GM21423 (cell line): ENCODE data around the gene BRICD5.

Source experiments
- ATAC-seq: cut with Tn5 transposase; IDR thresholded peaks from one replicate; pipeline ENCODE4 v1.9.1; 2021; ENCODE audit warnings: mild to moderate bottlenecking, moderate library complexity; ENCODE audit not compliant: unreplicated experiment

Gene BRICD5

DNA sequence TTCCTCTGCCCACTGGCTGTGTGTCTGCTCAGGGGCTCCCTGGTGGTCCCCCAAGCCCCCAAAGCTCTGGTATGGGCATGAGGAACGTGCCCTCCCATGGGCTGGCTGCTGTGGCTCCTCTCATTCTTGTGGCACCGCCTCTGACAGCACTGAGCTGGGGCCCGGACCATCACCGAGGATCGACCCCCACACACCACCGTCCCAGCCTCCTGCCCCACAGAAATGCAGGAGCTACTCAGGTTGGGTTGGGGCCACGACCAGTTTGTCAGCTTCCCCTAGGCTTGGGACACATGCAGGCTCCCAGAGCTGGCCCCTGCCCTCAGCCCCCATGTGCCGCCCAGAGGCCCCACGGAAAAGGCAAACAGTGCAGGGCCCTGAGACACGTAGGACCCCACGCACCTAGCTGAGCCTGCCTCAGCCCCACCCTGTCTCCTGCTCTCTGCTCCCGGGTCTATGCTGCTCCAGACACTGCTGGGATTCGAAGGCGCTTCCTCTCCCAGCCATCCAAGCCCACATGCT lies 11.0 kb downstream of the BRICD5 start:
- no peak for ATAC-seq

DNA sequence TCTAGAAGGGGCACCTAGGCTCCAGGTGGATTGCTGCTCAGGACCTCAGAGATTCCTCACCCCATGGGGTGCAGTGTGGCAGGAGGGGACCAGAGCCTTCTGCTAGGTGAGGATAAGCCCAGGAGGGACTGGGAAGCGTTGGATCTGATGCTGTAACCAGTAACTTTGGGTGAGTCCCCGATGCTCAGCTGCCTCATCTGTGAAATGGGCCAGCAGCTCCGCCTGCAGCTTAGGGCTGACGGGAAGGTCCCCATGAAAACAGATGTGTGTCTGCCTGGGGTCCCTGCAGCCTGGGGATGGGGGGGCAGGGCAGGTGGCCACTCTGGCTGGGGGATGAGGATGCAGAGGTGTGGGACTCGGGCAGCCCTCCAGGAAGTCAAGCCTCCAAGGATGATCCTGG lies 11.6 kb downstream of the BRICD5 start:
- ATAC-seq = no peak

DNA sequence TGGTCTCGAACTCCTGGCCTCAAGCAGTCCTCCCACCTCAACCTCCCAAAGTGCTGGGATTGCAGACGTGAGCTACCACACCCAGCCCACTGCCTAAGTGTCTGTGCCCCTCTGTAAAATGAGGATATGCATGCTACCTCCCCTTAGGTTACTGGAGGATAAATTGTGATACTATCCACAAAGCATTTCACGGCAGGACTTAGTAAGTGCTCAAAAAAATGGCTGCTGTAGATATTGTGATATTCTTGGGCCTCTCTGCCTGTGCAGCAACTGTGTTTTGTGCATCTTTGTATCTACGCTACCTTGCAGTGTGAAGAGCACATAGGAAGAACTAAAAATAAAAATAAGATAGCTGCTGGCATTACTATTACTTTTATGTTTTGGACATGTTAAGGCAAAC lies 12.4 kb downstream of the BRICD5 start:
- no peak for ATAC-seq

DNA sequence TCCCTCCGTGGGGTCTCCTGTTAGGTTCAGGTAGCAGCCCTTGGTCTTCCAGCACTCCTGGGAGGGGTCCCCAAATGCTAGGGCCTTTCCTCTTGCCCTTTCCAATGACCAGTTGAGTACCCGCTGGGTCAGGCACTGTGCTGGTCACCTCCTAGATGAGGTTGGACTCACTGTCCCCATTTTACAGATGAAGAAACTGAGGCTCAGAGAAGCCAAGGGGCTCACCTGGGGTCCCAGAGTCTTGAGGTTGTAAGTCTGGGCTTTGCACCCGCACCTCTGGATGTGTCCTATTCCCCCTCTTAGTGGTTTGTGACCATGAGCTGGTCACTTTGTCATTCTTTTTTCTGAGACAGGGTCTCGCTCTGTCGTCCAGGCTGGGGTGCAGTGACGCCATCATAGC lies 12.9 kb downstream of the BRICD5 start:
- no peak for ATAC-seq

DNA sequence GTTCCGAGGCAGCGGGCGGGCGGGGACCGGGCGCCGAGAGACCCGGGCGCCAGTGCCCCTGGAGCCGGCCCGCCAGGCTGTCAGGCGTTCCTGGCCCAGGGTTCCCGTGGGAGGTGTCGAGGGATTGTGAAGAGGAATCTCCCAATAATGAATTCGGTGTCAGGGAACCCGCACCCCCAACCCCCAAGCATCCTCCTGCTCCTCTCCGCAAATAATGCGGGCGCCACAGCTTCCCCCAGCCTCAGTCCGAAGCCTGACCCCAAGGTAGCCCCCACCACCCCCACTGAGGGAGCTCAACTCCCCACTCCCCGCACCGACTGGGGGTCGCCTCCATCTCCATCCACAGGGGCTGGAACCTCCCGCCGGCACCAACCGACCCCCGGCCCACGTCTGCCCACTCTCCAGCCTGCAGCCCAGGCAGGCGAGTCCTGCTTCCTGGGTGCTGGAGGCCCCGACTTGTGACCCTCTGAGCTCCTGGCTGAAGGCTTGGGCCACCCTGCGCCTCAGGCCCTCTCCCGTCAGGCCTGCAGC lies 13.6 kb downstream of the BRICD5 start:
- no peak for ATAC-seq

DNA sequence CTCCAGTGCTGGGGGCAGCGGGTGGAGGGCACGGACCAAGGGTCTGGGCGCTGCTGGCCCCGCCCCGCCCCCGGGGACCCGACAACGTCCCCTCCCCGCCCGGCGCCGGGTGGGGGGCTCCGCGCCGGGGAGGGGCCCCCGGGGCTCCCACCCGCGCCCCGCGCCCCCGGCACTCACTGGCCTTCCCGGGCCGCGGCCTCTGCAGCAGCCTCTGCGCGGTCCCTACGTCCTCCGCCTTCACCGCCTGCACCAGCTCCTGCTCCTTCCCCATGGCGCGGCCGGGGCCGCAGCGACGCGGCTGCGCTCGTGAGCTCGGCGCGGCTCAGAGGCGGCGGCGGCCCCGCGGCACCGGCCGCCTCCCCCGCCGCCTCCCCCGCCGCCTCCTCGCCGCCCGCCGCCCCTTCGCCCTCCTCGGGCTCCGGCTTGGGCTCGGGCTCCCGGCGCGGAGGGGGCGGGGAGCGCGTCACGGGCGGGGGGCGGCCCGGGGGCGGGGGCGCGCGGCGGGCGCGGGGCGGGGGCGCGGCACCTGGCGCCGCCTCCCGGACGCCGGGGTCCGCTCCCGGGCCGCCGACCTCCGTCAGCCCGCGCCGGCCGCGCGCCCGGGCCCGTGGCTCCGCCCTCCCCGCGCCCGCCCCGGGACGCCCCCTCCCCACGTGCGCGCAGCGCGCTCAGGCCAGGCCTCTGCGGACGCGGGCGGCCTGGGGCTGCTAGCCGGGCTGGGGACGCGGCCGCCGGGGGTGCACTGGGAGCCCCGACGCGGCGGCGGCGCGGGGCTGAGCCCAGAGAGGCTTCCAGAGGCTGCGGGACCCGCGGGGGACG lies 14.3 kb downstream of the BRICD5 start, which contains the start of gene CASKIN1:
CASKIN1 (minus strand) TSS at position 444 of the 819 bp plus-strand sequence; CDS start at position 271, 173 bp downstream.
- ATAC-seq = no peak

DNA sequence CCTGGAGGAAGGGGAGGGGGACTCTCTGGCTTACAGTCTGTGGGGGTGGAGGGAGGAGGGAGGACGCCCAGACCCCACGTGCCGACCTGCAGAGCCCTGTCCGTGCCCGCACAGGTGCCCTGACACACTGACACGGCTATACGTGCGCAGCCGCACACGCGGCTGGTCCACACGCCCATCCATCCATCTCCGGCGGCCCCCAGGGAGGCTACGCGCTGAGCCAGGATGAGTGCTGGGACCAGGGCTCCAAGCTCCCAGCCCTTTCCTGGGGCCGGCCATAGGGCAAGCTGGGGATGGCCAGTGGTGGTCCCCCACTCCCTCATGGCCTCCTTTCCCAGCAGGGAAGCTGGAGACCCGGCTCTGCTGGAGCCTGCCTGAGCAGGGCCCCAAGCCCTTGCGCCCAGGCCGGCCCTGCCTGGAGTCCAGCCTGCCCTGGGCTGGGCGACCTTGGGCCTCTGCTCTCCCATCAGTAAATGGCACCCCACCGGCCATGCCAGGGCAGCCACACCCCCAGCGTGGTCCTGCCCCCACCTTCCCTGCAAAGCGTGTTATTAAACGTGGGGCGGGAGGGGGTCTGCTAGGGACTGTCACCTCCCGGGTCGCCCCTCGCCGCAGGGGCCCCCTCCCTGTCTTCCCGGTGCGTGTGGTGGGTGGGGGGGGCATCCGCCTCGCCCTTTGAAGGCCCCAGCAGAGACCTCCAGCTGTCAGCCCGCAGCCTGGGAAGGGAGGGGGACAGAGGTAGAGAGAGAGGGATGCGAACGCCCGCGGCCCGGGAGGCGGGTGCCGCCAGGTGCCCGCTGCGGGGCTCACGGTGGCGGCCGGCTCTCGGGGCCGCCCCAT lies 15.1 kb downstream of the BRICD5 start:
- no peak for ATAC-seq

DNA sequence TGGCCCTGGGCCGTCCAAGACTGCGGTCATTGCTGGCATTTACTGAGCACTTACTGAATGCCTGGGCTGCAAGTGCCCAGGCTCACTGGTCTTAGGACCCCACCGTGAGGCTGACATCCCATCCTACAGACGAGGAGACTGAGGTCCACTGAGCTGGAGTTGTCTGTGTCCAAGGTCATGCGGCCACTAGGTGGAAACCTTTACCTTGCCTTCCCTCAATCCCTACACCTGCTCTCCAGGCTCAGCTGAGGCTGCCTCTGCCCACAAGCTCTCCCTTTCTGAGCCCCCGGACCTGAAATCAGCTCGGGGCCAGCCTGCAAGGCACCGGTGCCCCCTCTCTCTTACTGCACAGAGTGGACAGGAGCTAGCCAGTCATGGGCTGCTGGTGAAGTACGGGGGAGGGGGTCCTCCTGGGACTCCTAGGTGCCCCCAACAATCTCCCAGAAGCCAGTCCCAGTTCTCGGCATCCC lies 15.8 kb downstream of the BRICD5 start:
- ATAC-seq = no peak

DNA sequence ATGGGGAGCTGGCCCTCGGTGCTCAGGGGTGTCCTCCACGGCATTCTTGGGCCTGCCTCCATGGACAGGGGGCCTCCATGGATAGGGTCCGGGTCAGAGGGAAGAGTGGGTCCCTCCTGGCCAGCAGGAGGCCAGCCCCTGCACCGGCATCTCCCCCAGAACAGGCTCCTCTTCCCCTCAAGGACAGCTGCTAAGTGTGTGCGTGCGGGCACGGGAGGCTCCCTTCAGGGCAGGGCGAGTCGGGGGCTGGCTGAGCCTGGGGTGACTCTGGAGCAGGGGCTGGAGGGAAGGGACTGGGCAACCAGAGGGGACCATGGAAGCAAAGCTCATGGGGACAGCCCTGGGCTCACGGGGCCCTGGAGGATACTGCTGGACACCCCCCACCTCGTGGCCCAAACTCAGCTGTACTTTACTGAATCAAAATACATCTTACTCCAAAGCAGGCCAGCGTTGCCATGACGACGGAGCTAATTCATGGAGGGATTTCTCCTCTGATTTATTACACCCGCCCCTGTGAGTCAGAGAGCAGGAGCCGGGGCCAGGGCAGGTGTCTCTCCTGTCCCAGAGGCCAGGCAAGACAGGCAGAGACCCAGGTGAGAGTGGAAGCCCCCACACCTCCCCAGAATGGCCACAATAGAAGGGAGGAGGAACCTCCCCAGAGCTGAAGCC lies 16.4 kb downstream of the BRICD5 start:
- no peak for ATAC-seq

DNA sequence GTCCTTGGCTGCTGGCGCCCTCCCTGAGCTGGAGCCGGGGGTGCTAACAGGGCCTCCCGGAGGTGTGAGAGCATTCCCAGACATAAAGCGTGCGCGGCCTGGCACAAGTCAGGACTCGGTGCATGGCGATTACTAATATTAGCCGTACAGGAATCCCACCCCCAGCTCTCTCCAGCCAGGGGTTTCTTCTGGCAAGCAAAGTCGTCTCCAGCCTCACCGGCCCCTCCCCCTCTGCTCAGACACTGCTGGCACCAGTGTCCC lies 19.3 kb downstream of the BRICD5 start:
- ATAC-seq = no peak

DNA sequence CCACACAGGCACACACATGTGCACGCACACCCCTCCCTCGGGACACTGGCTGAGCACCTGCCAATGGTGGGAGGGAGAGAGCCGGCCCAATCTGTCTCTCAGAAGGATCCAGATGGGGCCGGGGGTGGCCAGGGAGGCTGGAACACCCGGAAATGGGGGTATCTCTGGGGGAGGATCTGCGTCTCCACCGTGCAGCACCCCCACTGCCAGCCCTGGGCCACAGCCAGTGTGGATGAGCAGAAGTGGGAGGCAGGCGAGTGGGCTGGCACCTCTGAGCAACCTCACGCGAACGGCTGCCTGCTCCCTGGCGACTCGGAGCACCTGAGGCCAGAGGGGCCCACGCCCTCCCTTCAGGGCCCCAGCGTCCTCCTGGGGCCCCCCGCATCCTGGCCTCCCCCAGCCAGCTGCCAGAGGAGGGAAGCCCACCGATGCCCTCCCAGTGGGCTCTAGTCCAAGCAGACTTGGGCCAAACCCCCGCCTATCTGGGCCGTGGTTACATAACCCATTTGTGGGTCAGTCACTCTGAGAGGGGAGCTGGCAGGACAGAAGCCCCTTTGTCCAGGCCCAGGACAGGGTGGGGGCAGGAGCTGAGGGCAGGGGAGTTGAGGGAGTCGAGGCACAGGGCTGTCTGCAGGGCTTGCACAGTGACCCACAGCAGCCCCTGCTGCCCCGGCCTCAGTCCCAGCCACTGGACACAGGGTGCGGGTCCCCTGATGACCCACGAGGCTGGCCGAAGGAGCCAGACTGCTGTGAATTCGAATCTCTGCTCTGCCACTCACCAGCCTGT lies 19.8 kb downstream of the BRICD5 start:
- no peak for ATAC-seq

DNA sequence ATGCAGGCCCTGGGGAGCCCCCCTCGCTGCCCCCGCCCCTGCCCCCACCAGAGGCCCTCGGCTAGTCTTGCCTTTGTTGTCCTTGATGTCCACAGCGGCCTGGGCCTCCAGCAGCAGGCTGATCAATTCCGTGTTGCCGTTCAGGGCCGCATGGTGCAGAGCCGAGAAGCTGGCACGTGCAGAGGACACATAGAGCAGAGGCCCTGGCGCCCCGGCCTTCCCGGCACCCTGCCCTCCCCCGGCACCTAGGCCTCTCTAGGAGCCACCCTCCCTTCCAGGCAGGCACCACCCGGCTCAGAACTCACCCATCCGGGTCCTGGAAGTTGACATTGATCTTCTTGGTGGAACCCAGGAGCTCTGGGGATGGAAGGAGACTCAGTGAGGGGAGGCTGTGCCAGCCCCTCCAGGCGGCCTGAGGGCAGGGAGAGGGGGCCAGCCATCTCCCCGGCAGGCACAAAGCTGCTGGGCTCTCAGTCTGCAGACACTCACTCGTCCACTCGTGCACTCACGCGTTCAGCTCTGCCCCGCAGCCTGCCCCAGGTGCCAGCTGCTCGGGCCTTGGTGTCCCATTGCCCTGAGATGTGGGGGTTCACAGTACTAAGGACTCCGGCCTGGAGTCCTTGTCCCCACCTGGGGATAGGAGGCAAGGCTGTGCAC lies 20.5 kb downstream of the BRICD5 start:
- ATAC-seq = no peak

DNA sequence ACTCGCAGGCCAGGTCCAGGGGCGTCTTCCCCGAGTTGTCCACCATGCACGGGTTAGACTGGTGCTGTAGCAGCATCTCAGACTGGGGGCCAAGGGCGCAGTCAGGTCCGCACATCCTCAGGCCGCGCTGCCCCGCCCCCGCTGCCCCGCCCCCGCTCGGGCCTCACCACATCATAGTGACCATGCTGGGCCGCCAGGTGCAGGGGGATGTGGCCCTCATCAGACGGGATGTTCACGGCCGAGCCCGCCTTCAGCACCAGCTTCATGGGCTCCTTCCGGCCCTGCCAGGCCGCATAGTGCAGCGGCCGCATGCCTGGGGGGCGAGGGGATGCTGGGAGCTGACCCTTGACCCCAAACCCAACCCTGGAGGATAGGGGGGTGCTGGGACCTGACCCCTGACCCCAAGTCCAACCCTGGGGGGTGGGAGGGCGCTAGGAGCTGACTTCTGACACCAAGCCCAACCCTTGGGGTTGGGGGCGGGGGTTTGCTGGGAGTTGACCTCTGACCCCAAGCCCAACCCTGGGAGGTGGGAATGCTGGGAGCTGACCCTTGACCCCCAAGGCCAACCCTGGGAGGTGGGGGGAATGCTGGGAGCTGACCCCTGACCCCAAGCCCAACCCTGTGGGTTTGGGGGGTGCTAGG lies 21.3 kb downstream of the BRICD5 start:
- ATAC-seq = no peak

DNA sequence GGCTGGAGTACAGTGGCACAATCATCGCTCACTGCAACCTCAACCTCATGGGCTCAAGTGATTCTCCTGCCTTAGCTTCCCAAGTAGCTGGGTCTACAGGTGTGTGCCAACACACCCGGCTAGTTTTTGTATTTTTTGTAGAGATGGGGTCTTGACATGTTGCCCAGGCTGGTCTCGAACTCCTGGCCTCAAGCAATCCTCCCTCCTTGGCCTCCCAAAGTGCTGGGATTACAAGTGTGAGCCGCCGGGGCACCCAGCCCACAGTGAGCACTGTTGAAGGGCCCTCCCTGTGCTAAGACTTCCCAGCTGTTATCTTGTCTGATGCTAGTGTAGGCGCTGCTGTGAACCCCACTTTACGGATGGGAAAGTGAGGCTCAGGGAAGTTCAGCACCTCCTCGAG lies 22.3 kb downstream of the BRICD5 start:
- no peak for ATAC-seq

DNA sequence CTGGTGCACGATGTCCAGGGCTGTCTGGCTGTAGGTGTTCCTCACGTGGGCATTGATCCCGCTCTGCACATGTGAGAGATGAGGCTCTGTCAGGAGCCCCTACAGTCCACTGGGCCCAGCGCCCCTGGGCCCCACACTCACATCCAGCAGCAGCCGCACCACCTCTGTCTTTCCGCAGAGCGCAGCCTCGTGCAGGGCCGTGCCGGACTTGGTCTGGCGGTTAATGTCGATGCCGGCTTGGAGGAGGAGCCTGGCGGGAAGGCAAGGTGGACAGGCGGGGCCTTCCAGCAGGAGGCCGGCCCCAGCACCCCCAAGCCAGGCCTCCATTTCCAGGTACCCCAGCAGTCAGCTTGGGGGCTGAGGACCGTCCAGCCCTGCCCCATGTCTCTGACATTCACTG lies 23.5 kb downstream of the BRICD5 start:
- no peak for ATAC-seq

DNA sequence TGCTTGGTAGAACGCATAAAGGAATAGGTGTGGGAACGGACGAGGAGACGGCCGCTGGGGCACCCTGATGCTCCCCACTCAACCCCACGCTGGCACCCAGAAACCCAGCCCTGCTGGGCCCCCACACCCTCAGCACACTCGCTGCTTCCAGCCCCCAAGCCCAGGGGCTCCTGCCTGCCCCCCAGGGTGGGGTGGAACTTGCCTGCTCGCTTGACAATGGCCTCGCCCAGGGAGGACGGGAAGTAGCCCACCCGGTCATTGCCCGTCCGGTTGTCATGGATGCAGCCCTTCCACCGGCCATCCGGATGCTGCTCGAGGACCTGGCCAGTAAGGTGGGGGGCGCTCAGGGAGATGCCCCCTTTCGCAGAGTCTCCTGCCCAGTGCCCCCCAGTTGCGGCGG lies 24.2 kb downstream of the BRICD5 start:
- ATAC-seq = no peak

DNA sequence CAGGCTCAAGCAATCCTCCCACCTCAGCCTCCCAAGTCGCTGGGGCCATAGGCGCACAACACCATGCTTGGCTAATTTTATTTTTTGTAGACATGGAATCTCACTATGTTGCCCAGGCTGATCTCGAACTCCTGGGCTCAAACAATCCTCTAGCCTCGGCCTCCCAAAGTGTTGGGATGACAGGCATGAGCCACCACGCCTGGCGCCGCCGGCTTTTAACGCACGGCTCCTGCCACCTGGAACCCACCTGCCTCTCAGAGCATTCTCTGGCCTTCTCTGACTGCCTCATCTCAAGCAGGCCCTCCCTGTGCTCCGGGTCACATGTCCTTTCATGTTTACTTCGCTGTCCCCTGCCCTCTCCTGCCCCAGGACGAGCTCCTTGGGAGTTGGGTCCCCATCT lies 24.6 kb downstream of the BRICD5 start:
- no peak for ATAC-seq

DNA sequence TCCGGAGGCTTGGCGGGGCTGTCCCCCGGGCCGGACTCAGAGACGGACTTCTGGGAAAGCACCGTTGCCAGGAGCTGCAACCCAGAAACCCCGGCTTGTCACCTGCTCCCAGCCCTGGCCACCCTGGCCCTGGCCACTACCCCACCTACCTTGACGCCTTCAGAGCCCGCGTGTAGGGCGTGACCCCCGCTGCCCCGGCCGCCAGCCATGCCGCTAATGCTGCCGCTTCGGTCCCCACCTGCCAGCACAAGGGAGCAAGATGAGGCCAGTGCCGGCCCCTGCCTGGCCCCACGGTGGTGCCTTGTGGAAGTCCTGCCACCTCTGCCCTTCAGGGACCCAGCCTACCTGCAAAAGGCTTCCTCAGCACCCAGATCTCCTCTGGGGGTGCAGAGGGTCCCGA lies 25.7 kb downstream of the BRICD5 start:
- no peak for ATAC-seq

DNA sequence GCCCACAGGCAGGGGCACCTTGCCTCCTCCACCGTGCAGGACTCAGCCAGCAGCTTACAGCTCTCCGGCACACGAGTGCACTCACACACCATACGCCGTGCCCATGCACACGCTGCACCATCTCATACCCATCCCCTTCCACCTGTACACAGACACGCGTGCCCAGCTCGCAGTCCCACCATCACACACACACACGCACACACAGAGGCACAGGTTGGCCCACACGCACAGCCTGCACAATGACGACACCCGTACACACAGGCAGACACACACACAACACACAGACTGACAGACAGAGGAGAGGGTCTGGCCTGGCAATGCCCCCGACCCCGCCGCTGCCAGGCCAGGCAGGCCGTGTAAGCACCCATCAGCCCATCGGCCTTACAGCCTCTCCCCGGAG lies 26.3 kb downstream of the BRICD5 start:
- ATAC-seq = no peak
